ENCODE measurements around the gene CPPED1.

Gene CPPED1

DNA sequence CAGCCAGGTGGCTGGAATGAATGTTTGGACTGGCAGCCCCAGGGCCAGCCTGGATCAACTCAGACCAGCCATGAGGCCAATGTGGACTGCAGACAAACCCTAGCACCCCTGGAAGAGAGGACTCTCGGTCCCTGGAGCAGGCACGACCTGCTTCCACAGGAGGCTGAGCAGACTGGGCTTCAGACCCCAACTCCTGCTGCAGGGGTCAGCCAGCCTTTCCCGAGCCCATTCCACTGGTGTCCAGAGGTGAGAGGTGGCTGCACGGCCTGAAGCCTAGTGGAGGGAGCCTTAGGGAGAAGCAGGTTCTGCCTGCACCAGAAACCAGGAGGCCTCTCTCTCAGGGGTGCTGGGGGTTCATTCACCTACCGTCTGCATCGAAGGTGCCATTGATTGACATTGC is 97.1 kb downstream of the CPPED1 start:
- TF ChIP-seq, protein P1, sequence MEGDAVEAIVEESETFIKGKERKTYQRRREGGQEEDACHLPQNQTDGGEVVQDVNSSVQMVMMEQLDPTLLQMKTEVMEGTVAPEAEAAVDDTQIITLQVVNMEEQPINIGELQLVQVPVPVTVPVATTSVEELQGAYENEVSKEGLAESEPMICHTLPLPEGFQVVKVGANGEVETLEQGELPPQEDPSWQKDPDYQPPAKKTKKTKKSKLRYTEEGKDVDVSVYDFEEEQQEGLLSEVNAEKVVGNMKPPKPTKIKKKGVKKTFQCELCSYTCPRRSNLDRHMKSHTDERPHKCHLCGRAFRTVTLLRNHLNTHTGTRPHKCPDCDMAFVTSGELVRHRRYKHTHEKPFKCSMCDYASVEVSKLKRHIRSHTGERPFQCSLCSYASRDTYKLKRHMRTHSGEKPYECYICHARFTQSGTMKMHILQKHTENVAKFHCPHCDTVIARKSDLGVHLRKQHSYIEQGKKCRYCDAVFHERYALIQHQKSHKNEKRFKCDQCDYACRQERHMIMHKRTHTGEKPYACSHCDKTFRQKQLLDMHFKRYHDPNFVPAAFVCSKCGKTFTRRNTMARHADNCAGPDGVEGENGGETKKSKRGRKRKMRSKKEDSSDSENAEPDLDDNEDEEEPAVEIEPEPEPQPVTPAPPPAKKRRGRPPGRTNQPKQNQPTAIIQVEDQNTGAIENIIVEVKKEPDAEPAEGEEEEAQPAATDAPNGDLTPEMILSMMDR (IDR thresholded peaks at IDR 0.05; ENCODE audit: poor library complexity, severe bottlenecking) = no peak
- no peak for ATAC-seq (ENCODE audit: low read depth)

DNA sequence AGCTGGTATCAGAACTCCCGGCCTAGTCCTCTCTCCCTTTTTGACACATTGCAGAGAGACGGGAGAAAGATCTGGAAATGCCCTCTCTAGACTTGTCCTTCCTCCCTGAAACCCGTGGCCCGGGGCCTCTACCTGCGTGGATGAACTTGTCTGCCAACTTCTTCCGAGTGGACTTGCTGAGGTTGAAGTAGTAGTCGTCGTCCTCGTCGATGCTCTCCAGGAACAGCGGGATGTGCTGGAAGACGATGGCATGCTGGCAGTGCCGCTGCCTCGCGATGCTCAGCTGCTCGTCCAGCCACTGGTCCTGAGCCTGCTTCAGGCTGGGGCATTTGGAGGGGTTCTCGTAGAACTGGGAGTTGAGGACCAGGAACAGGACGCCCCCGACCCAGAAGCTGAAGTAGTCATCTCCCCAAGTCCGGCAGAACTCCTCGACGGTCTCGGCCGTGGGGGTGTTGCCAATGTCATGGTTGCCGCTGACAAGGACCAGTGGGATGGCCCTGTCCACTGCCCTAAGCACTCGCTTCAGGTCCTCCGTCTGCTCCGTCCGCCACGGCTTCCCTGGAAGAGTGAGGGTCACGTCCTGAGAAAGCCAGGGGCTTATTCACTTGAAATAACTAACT is 99.1 kb downstream of the CPPED1 start:
- no peaks in the 10 kb centered on the region for H3K9me3 ChIP-seq (ENCODE audit: severe bottlenecking)
- no peak for DNase-seq (ENCODE audit: low spot score)

More for the DNA sequence above, 97.1 kb downstream of the CPPED1 start:
- no peaks in the 10 kb centered on the region for H3K4me1 ChIP-seq (ENCODE audit: insufficient read depth, poor library complexity, severe bottlenecking)
- no peaks in the 10 kb centered on the region for H3K9me3 ChIP-seq (ENCODE audit: severe bottlenecking)
- H3K27ac ChIP-seq (ENCODE audit: poor library complexity, severe bottlenecking) = no peak overlapping the region
- no peaks in the 10 kb centered on the region for H3K27me3 ChIP-seq (ENCODE audit: insufficient read depth, poor library complexity, severe bottlenecking)
- DNase-seq (ENCODE audit: low spot score) = no peak
- H3K4me3 ChIP-seq (ENCODE audit: severe bottlenecking) = no peak overlapping the region
- no peaks in the 10 kb centered on the region for H3K36me3 ChIP-seq (ENCODE audit: low read depth)

DNA sequence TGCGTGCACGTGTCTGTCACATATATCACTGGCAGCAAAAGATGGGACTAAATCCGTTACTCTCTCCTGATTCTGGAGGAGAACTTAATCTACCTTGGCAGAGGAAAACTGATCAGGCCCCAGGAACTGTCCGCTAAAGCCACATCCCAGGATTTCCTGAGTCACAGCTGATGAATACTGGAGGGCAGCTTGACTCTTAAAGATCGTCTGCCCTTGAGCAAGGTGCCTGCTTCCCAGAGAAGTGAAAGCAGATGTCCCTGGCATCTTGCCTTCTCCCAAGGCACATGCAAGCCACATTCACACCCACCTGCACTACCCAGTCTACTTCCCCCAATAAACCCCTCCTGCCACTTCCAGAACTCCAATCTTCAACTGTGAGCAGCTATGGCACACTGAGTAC is 99.8 kb downstream of the CPPED1 start:
- no peaks in the 10 kb centered on the region for H3K4me1 ChIP-seq (ENCODE audit: insufficient read depth, poor library complexity, severe bottlenecking)
- no peaks in the 10 kb centered on the region for H3K36me3 ChIP-seq (ENCODE audit: low read depth)
- DNase-seq (ENCODE audit: low spot score) (no peak), ATAC-seq (ENCODE audit: low read depth) (no peak)
- no peak overlapping the region for H3K27ac ChIP-seq (ENCODE audit: poor library complexity, severe bottlenecking)
- no peak overlapping the region for H3K4me3 ChIP-seq (ENCODE audit: severe bottlenecking)
- TF ChIP-seq, protein P1 (IDR thresholded peaks at IDR 0.05; ENCODE audit: poor library complexity, severe bottlenecking) = no peak
- H3K9me3 ChIP-seq (ENCODE audit: severe bottlenecking) = no peaks in the 10 kb centered on the region
- H3K27me3 ChIP-seq (ENCODE audit: insufficient read depth, poor library complexity, severe bottlenecking) = no peaks in the 10 kb centered on the region

More for the DNA sequence above, 99.1 kb downstream of the CPPED1 start:
- Histone ChIP-seq H3K4me3 (ENCODE audit: severe bottlenecking) (no peak overlapping the region), H3K27ac (ENCODE audit: poor library complexity, severe bottlenecking) (no peak overlapping the region), H3K36me3 (ENCODE audit: low read depth) (no peaks in the 10 kb centered on the region), H3K27me3 (ENCODE audit: insufficient read depth, poor library complexity, severe bottlenecking) (no peaks in the 10 kb centered on the region), H3K4me1 (ENCODE audit: insufficient read depth, poor library complexity, severe bottlenecking) (no peaks in the 10 kb centered on the region)
- TF ChIP-seq, protein P1 (IDR thresholded peaks at IDR 0.05; ENCODE audit: poor library complexity, severe bottlenecking) = no peak
- ATAC-seq (ENCODE audit: low read depth) = no peak

DNA sequence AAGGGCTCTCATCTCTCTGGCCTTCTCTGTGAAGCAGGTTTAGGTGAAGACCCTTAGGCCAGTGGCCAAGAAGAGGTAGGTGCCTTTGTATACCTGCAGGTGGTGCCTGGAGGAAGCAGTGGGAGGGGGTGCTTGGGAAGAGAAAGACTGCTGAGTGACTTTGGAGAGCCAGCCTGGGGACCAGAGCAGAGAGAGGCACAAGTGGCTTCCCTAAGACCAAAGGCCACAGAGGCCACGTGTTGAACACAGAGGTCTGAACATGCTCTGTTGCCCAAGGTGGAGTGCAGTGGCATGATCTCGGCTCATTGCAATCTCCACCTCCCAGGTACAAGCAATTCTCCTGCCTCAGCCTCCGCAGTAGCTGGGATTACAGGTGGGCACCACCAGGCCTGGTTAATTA is 103.5 kb downstream of the CPPED1 start:
- Histone ChIP-seq H3K9me3 (ENCODE audit: severe bottlenecking) (no peaks in the 10 kb centered on the region), H3K36me3 (ENCODE audit: low read depth) (no peaks in the 10 kb centered on the region), H3K4me3 (ENCODE audit: severe bottlenecking) (no peak overlapping the region), H3K4me1 (ENCODE audit: insufficient read depth, poor library complexity, severe bottlenecking) (no peaks in the 10 kb centered on the region), H3K27ac (ENCODE audit: poor library complexity, severe bottlenecking) (no peak overlapping the region), H3K27me3 (ENCODE audit: insufficient read depth, poor library complexity, severe bottlenecking) (no peaks in the 10 kb centered on the region)
- DNase-seq (ENCODE audit: low spot score) = no peak
- TF ChIP-seq, protein P1 (IDR thresholded peaks at IDR 0.05; ENCODE audit: poor library complexity, severe bottlenecking) = no peak
- ATAC-seq (ENCODE audit: low read depth) = no peak

DNA sequence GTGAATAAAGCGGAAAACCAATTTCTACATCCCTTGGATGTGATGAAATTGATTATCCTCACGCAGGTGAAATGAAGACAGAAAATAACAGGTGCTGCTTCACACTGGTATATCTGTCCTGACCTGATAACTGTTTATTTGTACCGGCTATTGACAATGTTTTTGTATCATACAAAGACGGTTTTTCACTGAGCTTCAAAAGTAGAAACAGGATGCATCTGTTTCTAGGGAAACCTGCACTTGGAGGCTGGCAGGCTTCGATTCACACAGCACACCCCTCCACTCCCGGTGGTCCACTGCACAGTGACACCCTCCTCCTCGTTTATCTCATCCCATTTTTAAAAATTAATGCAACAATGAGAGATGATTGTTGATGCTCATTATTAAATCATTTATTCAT is 104.5 kb downstream of the CPPED1 start:
- H3K36me3 ChIP-seq (ENCODE audit: low read depth) = no peaks in the 10 kb centered on the region
- H3K9me3 ChIP-seq (ENCODE audit: severe bottlenecking) = no peaks in the 10 kb centered on the region
- no peak overlapping the region for H3K4me3 ChIP-seq (ENCODE audit: severe bottlenecking)
- TF ChIP-seq, protein P1 (IDR thresholded peaks at IDR 0.05; ENCODE audit: poor library complexity, severe bottlenecking) = no peak
- no peak for ATAC-seq (ENCODE audit: low read depth)
- no peak overlapping the region for H3K27ac ChIP-seq (ENCODE audit: poor library complexity, severe bottlenecking)
- DNase-seq (ENCODE audit: low spot score) = no peak
- no peaks in the 10 kb centered on the region for H3K27me3 ChIP-seq (ENCODE audit: insufficient read depth, poor library complexity, severe bottlenecking)
- no peaks in the 10 kb centered on the region for H3K4me1 ChIP-seq (ENCODE audit: insufficient read depth, poor library complexity, severe bottlenecking)

Measured in RWPE2 (cell line).